GM12878 (cell line): ENCODE results near the gene RHOG. TPM values are rescaled to one million over a fixed set of nuclear protein-coding genes. Genes with fewer than 3 reads are reported as not detected.

ENCODE experiments used
- ATAC-seq: fragments of 200-7000 bp; cut with Tn5 transposase; 3 replicates; pipeline ENCODE4 v1.9.1; 2020; ENCODE audit warnings: mild to moderate bottlenecking, moderate library complexity
- BruUV-seq: library from RNA; stranded (reverse); fragments of 400-500 nt; replicated peaks from 2 replicates; lab custom pipeline; 2021; lab: Mats Ljungman, UMichigan
- CTCF ChIA-PET: fragments of 300-600 bp; sonication (Branson Sonifier 250); formaldehyde crosslinking; extraction: SDS; loops from one replicate; lab custom pipeline; 2021; ENCODE audit warnings: inconsistent platforms; lab: Yijun Ruan, JAX
- POLR2A ChIA-PET: fragments of 350-600 bp; formaldehyde crosslinking; extraction: SDS; loops from one replicate; lab custom pipeline; 2021; ENCODE audit warnings: inconsistent platforms; lab: Charles Lee
- RAD21 ChIA-PET: fragments of 300-600 bp; sonication (Branson Sonifier 250); formaldehyde crosslinking; loops from one replicate; lab custom pipeline; 2023; ENCODE audit warnings: antibody characterized with exemption; ENCODE audit not compliant: unreplicated experiment; lab: Charles Lee
- SMC1A ChIA-PET: fragments of 300-600 bp; sonication (Branson Sonifier 250); formaldehyde crosslinking; loops from one replicate; lab custom pipeline; 2023; ENCODE audit not compliant: unreplicated experiment, uncharacterized antibody; lab: Charles Lee
- DNase-seq: peaks from one replicate; pipeline ENCODE4 v3.0.0-alpha.2; 2011; ENCODE audit warnings: low read depth, low spot score
- FAIRE-seq: peaks from 3 replicates; lab custom pipeline; 2011; peaks lifted over from hg19 to GRCh38; lab: Jason Lieb, UNC
- H2AFZ ChIP-seq: 2 replicates; pipeline ENCODE4 v1.6.0; 2011; ENCODE audit warnings: low read depth, low read length, control low read depth; ENCODE audit not compliant: control insufficient read depth
- H3K27ac ChIP-seq: 2 replicates; pipeline ENCODE4 v1.5.1; 2011; ENCODE audit warnings: control low read depth; ENCODE audit not compliant: control insufficient read depth, insufficient read depth
- H3K27me3 ChIP-seq, 2 experiments: replicated peaks in 1 of 2; 2 replicates each; pipeline versions ENCODE4 v1.6.0 to v1.6.1; 2011; ENCODE audit warnings: low read length in 1 of 2; ENCODE audit not compliant: control insufficient read depth in 2 of 2, insufficient read depth in 2 of 2
- H3K36me3 ChIP-seq, 2 experiments: 2 replicates each; pipeline ENCODE4 v1.5.1; 2011; ENCODE audit warnings: low read length in 1 of 2; ENCODE audit not compliant: control insufficient read depth in 2 of 2, insufficient read depth in 2 of 2
- H3K4me1 ChIP-seq: 2 replicates; pipeline ENCODE4 v1.6.1; 2011; ENCODE audit warnings: mild to moderate bottlenecking, low read length, moderate library complexity, mixed read lengths; ENCODE audit not compliant: control insufficient read depth, insufficient read depth
- H3K4me2 ChIP-seq: 2 replicates; pipeline ENCODE4 v1.6.0; 2011; ENCODE audit warnings: control low read depth; ENCODE audit not compliant: control insufficient read depth, insufficient read depth
- H3K4me3 ChIP-seq: fragments of 200-600 bp; sonication (generic); 2 replicates; pipeline ENCODE4 v1.5.1; 2016
- H3K79me2 ChIP-seq: 2 replicates; pipeline ENCODE4 v1.6.0; 2011; ENCODE audit warnings: low read length; ENCODE audit not compliant: control insufficient read depth, insufficient read depth
- H3K9ac ChIP-seq: 2 replicates; pipeline ENCODE4 v1.8.0; 2011; ENCODE audit warnings: low read length, control low read depth, mixed read lengths; ENCODE audit not compliant: control insufficient read depth, insufficient read depth
- H3K9me3 ChIP-seq: replicated peaks from 3 replicates; pipeline ENCODE4 v1.5.1; 2011; ENCODE audit warnings: mild to moderate bottlenecking, low read length; ENCODE audit not compliant: control insufficient read depth, insufficient read depth
- H4K20me1 ChIP-seq: 2 replicates; pipeline ENCODE4 v1.6.0; 2011; ENCODE audit not compliant: control insufficient read depth, insufficient read depth
- ASH2L ChIP-seq: fragments of 300-600, 200-600 bp; sonication (generic); IDR thresholded peaks from 2 replicates; pipeline ENCODE4 v1.6.1; 2017; ENCODE audit warnings: low read depth, mild to moderate bottlenecking, borderline replicate concordance
- BHLHE40 ChIP-seq, 2 experiments: fragments of 450-650 bp in 1 of 2; IDR thresholded peaks; 2 replicates each; pipeline ENCODE4 v1.6.1; 2011 to 2017; ENCODE audit warnings: low read depth in 2 of 2, borderline replicate concordance in 1 of 2, improper control_type of control experiment in 1 of 2, low read length in 1 of 2, mild to moderate bottlenecking in 1 of 2
- GATAD2B ChIP-seq: fragments of 450-650 bp; conservative IDR thresholded peaks from 2 replicates; pipeline ENCODE4 v1.6.1; 2017; ENCODE audit warnings: low read depth, mild to moderate bottlenecking, moderate library complexity
- HDGF ChIP-seq: fragments of 450-650 bp; IDR thresholded peaks from 2 replicates; pipeline ENCODE4 v1.6.1; 2016; ENCODE audit warnings: antibody characterized with exemption
- IRF4 ChIP-seq: IDR thresholded peaks from 2 replicates; pipeline ENCODE4 v1.6.1; 2011; ENCODE audit warnings: low read depth, low read length
- RELA ChIP-seq: fragments of 450-650 bp; IDR thresholded peaks from 2 replicates; pipeline ENCODE4 v1.8.0; 2014; ENCODE audit warnings: borderline replicate concordance; ENCODE audit not compliant: partially characterized antibody
- RUNX3 ChIP-seq: IDR thresholded peaks from 2 replicates; pipeline ENCODE4 v1.6.1; 2012; ENCODE audit warnings: low read length, inconsistent platforms
- SIX5 ChIP-seq: IDR thresholded peaks from 2 replicates; pipeline ENCODE4 v1.6.1; 2011; ENCODE audit warnings: mild to moderate bottlenecking, low read depth, low read length, moderate library complexity; ENCODE audit not compliant: severe bottlenecking
- SMAD5 ChIP-seq: IDR thresholded peaks from 2 replicates; pipeline ENCODE4 v1.6.1; 2016; ENCODE audit warnings: antibody characterized with exemption, low read depth
- SMARCA5 ChIP-seq: fragments of 450-650 bp; IDR thresholded peaks from 2 replicates; pipeline ENCODE4 v1.6.1; 2017; ENCODE audit warnings: mild to moderate bottlenecking
- TCF7 ChIP-seq: IDR thresholded peaks from 2 replicates; pipeline ENCODE4 v1.6.1; 2014; ENCODE audit warnings: antibody characterized with exemption, borderline replicate concordance
- ZNF274 ChIP-seq: IDR thresholded peaks from one replicate; pipeline ENCODE4 v1.8.0; 2011; ENCODE audit not compliant: insufficient read length, insufficient read depth
- WGBS: methylation state at CpG from one replicate; pipeline ENCODE4 v1.1.6; 2016; ENCODE audit warnings: low lambda C conversion rate; ENCODE audit not compliant: insufficient replicate concordance, insufficient coverage; ENCODE audit errors: missing lambda C conversion rate; 5-methylcytosine and 5-hydroxymethylcytosine counted together
- in situ Hi-C: fragments of 300-500 bp; cut with MboI; formaldehyde crosslinking; loops from 9 replicates; pipeline ENCODE4 v1.14.3; 2018; ENCODE audit warnings: mixed read lengths
- intact Hi-C: fragments of 100-400 bp; cut with micrococcal nuclease; formaldehyde crosslinking; loops from one replicate; pipeline ENCODE4 v1.14.2; 2022; ENCODE audit not compliant: unreplicated experiment
- polyA plus RNA-seq, 11 experiments: library from polyadenylated mRNA; depleted of rRNA in 4 of 11; unstranded in 6 of 11; stranded (reverse) in 5 of 11; fragments of >200 nt; fragmentation: Nextera tagmentation in 4 of 11; fragmentation: Illumina TruSeq in 1 of 11; extraction: Ambion mirVana in 4 of 11; extraction: Trizol in 1 of 11; gene quantifications; 1 replicate in 1 of 11; 2 replicates in 10 of 11; pipeline versions ENCODE4 v1.2.1 to v1.2.3, GENCODE V29; 2011 to 2016; ENCODE audit warnings: inconsistent platforms in 2 of 11, missing spikeins in 2 of 11, low read depth in 1 of 11
- total RNA-seq, 4 experiments: library from RNA; depleted of rRNA in 3 of 4; stranded (reverse); fragments of >200 nt in 3 of 4; fragmentation: Illumina TruSeq in 1 of 4; extraction: Trizol in 1 of 4; gene quantifications; 2 replicates each; pipeline versions ENCODE4 v1.2.1 to v1.2.3, GENCODE V29; 2013 to 2021
- TF ChIP-seq, protein P1 (sequence below): fragments of 450-650 bp; IDR thresholded peaks from 2 replicates; pipeline ENCODE4 v1.6.1; 2017; ENCODE audit warnings: low read depth, mild to moderate bottlenecking, moderate library complexity
- TF ChIP-seq, protein P2 (sequence below): fragments of 450-650 bp; IDR thresholded peaks from 2 replicates; pipeline ENCODE4 v1.6.1; 2018; ENCODE audit warnings: mild to moderate bottlenecking, low read depth, moderate library complexity; ENCODE audit not compliant: partially characterized antibody

The RHOG gene
- total and polyA plus RNA-seq, 10 of the 15 experiments (the other 5 are each of a cell fraction or from before 2014, with no cell fraction given): 16.0 to 172 (median 94.8) TPM

DNA sequence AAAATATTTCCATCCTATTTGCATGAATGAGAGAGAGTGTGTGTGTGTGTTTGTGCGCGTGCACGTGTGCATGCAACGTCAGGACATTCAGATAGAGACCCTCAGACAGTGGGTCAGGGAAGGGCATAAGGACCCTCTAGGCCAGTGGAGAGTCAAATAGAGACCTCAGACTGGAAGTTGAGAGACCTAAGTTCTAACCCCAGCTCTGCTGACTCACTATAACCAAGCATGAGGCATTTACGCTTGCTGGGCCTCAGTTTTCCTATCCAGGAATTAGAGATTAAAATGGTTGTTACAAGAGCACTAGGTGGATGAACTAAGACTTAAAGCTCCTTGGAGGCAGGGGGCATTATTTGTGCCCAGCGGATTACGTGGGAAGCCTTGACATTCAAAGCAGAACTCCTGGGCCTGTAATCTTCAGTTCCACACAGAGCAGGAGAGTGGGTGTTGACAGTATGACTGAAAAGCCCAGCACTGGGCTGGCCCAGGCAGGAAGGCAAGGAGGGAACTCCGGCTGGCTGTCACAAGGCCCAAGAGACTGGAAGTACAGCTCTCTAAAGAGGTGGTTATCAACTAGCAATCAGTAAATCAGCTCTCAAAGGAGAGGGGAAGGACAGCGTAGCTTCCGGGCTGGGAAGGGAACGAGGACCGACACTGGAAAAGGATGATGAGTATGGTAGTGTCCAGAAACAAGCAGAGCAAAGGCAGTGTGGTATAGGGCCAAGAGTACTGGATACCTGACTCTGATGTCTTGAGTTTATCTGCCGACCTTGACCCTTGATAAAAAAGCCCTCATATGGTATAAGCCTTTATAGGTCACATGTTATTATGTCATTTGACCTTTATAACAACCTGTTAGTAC is 9.2 kb downstream of the RHOG start:
- 0 out of 3 replicates have a peak, but pooled peaks have one; percentile 12 for ATAC-seq
- intact Hi-C loops: no loop called here
- H4K20me1 ChIP-seq: no peaks in the 10 kb centered on the region; the same call in none of the 2 replicates
- H3K4me2 ChIP-seq: no peak overlapping the region
- H3K9ac ChIP-seq: no peak overlapping the region
- peaks cover 29% of the 10 kb centered on the region for H3K4me1 ChIP-seq
- H3K36me3 ChIP-seq: peaks cover 25 to 38% of the 10 kb centered on the region in 2 experiments
- peaks cover 66% of the 10 kb centered on the region for H3K79me2 ChIP-seq
- TF ChIP-seq, protein P1, sequence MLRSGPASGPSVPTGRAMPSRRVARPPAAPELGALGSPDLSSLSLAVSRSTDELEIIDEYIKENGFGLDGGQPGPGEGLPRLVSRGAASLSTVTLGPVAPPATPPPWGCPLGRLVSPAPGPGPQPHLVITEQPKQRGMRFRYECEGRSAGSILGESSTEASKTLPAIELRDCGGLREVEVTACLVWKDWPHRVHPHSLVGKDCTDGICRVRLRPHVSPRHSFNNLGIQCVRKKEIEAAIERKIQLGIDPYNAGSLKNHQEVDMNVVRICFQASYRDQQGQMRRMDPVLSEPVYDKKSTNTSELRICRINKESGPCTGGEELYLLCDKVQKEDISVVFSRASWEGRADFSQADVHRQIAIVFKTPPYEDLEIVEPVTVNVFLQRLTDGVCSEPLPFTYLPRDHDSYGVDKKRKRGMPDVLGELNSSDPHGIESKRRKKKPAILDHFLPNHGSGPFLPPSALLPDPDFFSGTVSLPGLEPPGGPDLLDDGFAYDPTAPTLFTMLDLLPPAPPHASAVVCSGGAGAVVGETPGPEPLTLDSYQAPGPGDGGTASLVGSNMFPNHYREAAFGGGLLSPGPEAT: no peak
- TF ChIP-seq GATAD2B: no peak
- TF ChIP-seq SIX5: no peak
- no peak for TF ChIP-seq RUNX3
- no peak for TF ChIP-seq IRF4
- no peak for TF ChIP-seq HDGF
- TF ChIP-seq RELA: no peak
- TF ChIP-seq, protein P2, sequence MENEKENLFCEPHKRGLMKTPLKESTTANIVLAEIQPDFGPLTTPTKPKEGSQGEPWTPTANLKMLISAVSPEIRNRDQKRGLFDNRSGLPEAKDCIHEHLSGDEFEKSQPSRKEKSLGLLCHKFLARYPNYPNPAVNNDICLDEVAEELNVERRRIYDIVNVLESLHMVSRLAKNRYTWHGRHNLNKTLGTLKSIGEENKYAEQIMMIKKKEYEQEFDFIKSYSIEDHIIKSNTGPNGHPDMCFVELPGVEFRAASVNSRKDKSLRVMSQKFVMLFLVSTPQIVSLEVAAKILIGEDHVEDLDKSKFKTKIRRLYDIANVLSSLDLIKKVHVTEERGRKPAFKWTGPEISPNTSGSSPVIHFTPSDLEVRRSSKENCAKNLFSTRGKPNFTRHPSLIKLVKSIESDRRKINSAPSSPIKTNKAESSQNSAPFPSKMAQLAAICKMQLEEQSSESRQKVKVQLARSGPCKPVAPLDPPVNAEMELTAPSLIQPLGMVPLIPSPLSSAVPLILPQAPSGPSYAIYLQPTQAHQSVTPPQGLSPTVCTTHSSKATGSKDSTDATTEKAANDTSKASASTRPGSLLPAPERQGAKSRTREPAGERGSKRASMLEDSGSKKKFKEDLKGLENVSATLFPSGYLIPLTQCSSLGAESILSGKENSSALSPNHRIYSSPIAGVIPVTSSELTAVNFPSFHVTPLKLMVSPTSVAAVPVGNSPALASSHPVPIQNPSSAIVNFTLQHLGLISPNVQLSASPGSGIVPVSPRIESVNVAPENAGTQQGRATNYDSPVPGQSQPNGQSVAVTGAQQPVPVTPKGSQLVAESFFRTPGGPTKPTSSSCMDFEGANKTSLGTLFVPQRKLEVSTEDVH: no peak
- no peak for TF ChIP-seq BHLHE40 (IDR thresholded peaks at IDR 0.05; ENCODE audit: borderline replicate concordance in 1 of 2, low read depth in 2 of 2, low read length in 1 of 2)
- no peak for TF ChIP-seq TCF7
- no peak for TF ChIP-seq ZNF274
- TF ChIP-seq ASH2L: no peak
- TF ChIP-seq SMARCA5: no peak
- no peak for TF ChIP-seq SMAD5
- POLR2A ChIA-PET: interaction anchor here (3.4 kb wide), 1 partner anchor 9 kb away, joined by 16 read pairs; the partner anchor contains the start of gene RHOG
- CTCF ChIA-PET: interaction anchor here (0.7 to 39.6 kb wide), 4 partner anchors 9 to 241 kb away, joined by 7 to 1047 read pairs (median 13); partner anchors contain the start of genes RHOG and STIM1
- RAD21 ChIA-PET: interaction anchor here (1.6 to 12.7 kb wide), 3 partner anchors 9 to 242 kb away, joined by 10 to 304 read pairs (median 14); partner anchors contain the start of genes RHOG and STIM1
- no peaks in the 10 kb centered on the region for H3K9me3 ChIP-seq
- SMC1A ChIA-PET: interaction anchor here (1.4 to 1.6 kb wide), 3 partner anchors 23 to 242 kb away, joined by 4 to 6 read pairs (median 5); partner anchors contain the start of genes PGAP2 and STIM1
- peak overlapping the region; percentile 15; the same call in 1 of the 2 replicates for H3K27ac ChIP-seq
- BruUV-seq: no TSS peak
- in situ Hi-C loops: loop anchor here (25.0 kb wide), 1 partner anchor 556 kb away; the partner anchor contains the start of gene TRIM21
- no peak for FAIRE-seq
- no peak overlapping the region for H2AFZ ChIP-seq
- no peak for DNase-seq
- no peaks in the 10 kb centered on the region for H3K27me3 ChIP-seq
- 80% methylated on average over 13 of the region's 13 CpGs for WGBS
- H3K4me3 ChIP-seq: no peak overlapping the region
